H1 (cell line): Measurements from ENCODE around the gene C19orf53. TPM values are rescaled to one million over a fixed set of nuclear protein-coding genes. Genes with fewer than 3 reads are reported as not detected.
A peak's percentile ranks its signal among the peaks of the same experiment; 100 is the strongest.

Experiments used
- CTCF ChIA-PET: fragments of 300-600 bp; sonication (Branson Sonifier 250); formaldehyde crosslinking; loops from one replicate; lab custom pipeline; 2021; ENCODE audit not compliant: partially characterized antibody; lab: Charles Lee
- POLR2A ChIA-PET: fragments of 300-600 bp; sonication (Branson Sonifier 250); formaldehyde crosslinking; loops from one replicate; lab custom pipeline; 2021; ENCODE audit warnings: inconsistent platforms; ENCODE audit not compliant: partially characterized antibody; lab: Charles Lee
- DNase-seq, 2 experiments: peaks; one replicate each; pipeline versions ENCODE4 v3.0.0 to v3.0.0-alpha.2; 2010 to 2022; ENCODE audit warnings: low spot score in 2 of 2, low read depth in 1 of 2, mixed read lengths in 1 of 2
- FAIRE-seq: peaks from 2 replicates; lab custom pipeline; 2011; peaks lifted over from hg19 to GRCh38; lab: Jason Lieb, UNC
- H2AFZ ChIP-seq: 2 replicates; pipeline ENCODE4 v1.8.1; 2012; ENCODE audit warnings: low read length, inconsistent platforms
- H2AK5ac ChIP-seq: 2 replicates; pipeline ENCODE4 v1.6.1; 2013; ENCODE audit warnings: low read depth, low read length
- H2BK120ac ChIP-seq: replicated peaks from 2 replicates; pipeline ENCODE3; 2013; ENCODE audit warnings: low read depth, low read length, inconsistent platforms
- H2BK12ac ChIP-seq: 2 replicates; pipeline ENCODE4 v1.6.1; 2013; ENCODE audit warnings: low read depth, low read length
- H2BK15ac ChIP-seq: 2 replicates; pipeline ENCODE4 v1.6.1; 2013; ENCODE audit warnings: low read length
- H2BK20ac ChIP-seq: 2 replicates; pipeline ENCODE4 v1.6.1; 2013; ENCODE audit warnings: low read length
- H2BK5ac ChIP-seq: 2 replicates; pipeline ENCODE4 v1.6.1; 2013; ENCODE audit warnings: low read depth, low read length
- H3K14ac ChIP-seq: 2 replicates; pipeline ENCODE4 v1.6.1; 2013; ENCODE audit warnings: inconsistent platforms; ENCODE audit not compliant: insufficient read length
- H3K18ac ChIP-seq: 2 replicates; pipeline ENCODE4 v1.6.1; 2013; ENCODE audit warnings: low read length; ENCODE audit errors: extremely low read depth
- H3K23ac ChIP-seq: 2 replicates; pipeline ENCODE4 v1.6.1; 2013; ENCODE audit warnings: inconsistent platforms; ENCODE audit not compliant: insufficient read length
- H3K23me2 ChIP-seq: 2 replicates; pipeline ENCODE4 v1.6.1; 2013; ENCODE audit warnings: low read depth, low read length
- H3K27ac ChIP-seq: 2 replicates; pipeline ENCODE4 v1.6.1; 2011; ENCODE audit warnings: low read depth, low read length, inconsistent platforms
- H3K27me3 ChIP-seq, 4 experiments: replicated peaks in 1 of 4; 1 replicate in 1 of 4; 2 replicates in 3 of 4; pipeline versions ENCODE4 v1.6.1 to v1.8.1; 2011 to 2013; ENCODE audit warnings: low read length in 3 of 4, mild to moderate bottlenecking in 3 of 4, inconsistent platforms in 2 of 4, mixed read lengths in 2 of 4, moderate library complexity in 1 of 4; ENCODE audit not compliant: control insufficient read depth in 3 of 4, insufficient read depth in 3 of 4; ENCODE audit errors: extremely low read depth in 1 of 4
- H3K36me3 ChIP-seq, 4 experiments: 2 replicates each; pipeline versions ENCODE4 v1.6.1 to v1.8.1; 2011 to 2013; ENCODE audit warnings: mild to moderate bottlenecking in 4 of 4, low read length in 3 of 4, moderate library complexity in 2 of 4, control low read depth in 1 of 4, inconsistent platforms in 1 of 4; ENCODE audit not compliant: insufficient read depth in 4 of 4, control insufficient read depth in 2 of 4
- H3K4ac ChIP-seq: replicated peaks from 2 replicates; pipeline ENCODE3; 2013; ENCODE audit warnings: low read length, low read depth, mixed read lengths, inconsistent platforms; ENCODE audit not compliant: insufficient read length
- H3K4me1 ChIP-seq, 4 experiments: replicated peaks in 1 of 4; 1 replicate in 1 of 4; 2 replicates in 3 of 4; pipeline versions ENCODE4 v1.6.1 to v1.8.1; 2011 to 2013; ENCODE audit warnings: low read length in 3 of 4, inconsistent platforms in 2 of 4, mixed read lengths in 1 of 4; ENCODE audit not compliant: insufficient read depth in 4 of 4, control insufficient read depth in 3 of 4
- H3K4me2 ChIP-seq, 2 experiments: 2 replicates each; pipeline versions ENCODE4 v1.6.1 to v1.8.1; 2011 to 2013; ENCODE audit warnings: low read depth in 2 of 2, low read length in 2 of 2, control low read depth in 1 of 2, inconsistent platforms in 1 of 2, mild to moderate bottlenecking in 1 of 2; ENCODE audit not compliant: insufficient read depth in 1 of 2
- H3K4me3 ChIP-seq, 4 experiments: fragments of 200-600, 300-600 bp in 1 of 4; sonication (generic), shearing (Covaris generic), sonication (Bioruptor Twin) in 1 of 4; 2 replicates each; pipeline versions ENCODE4 v1.5.1 to v1.8.1; 2011 to 2016; ENCODE audit warnings: low read length in 4 of 4, low read depth in 3 of 4, control low read depth in 2 of 4, inconsistent platforms in 2 of 4, mild to moderate bottlenecking in 2 of 4, mixed read lengths in 1 of 4, moderate library complexity in 1 of 4; ENCODE audit not compliant: insufficient read depth in 2 of 4; ENCODE audit errors: extremely low read depth in 1 of 4
- H3K56ac ChIP-seq: replicated peaks from 2 replicates; pipeline ENCODE3; 2013; ENCODE audit warnings: low read depth, mild to moderate bottlenecking, mixed read lengths, low read length, inconsistent platforms; ENCODE audit not compliant: insufficient read length
- H3K79me1 ChIP-seq: 2 replicates; pipeline ENCODE4 v1.6.1; 2013; ENCODE audit warnings: low read depth, low read length, control low read depth
- H3K79me2 ChIP-seq, 2 experiments: 2 replicates each; pipeline versions ENCODE4 v1.6.1 to v1.8.1; 2012 to 2013; ENCODE audit warnings: low read length in 2 of 2, mild to moderate bottlenecking in 2 of 2, inconsistent platforms in 1 of 2; ENCODE audit not compliant: insufficient read depth in 2 of 2, control insufficient read depth in 1 of 2
- H3K9ac ChIP-seq, 4 experiments: replicated peaks in 1 of 4; 1 replicate in 1 of 4; 2 replicates in 3 of 4; pipeline versions ENCODE4 v1.6.1 to v1.8.1; 2011 to 2013; ENCODE audit warnings: low read depth in 3 of 4, low read length in 3 of 4, control low read depth in 2 of 4, mild to moderate bottlenecking in 2 of 4, moderate library complexity in 2 of 4, inconsistent platforms in 1 of 4; ENCODE audit errors: extremely low read depth in 1 of 4
- H3K9me3 ChIP-seq, 2 experiments: 2 replicates each; pipeline versions ENCODE4 v1.6.1 to v1.8.1; 2012 to 2013; ENCODE audit warnings: mild to moderate bottlenecking in 2 of 2, moderate library complexity in 2 of 2, control low read depth in 1 of 2, inconsistent platforms in 1 of 2, low read depth in 1 of 2, low read length in 1 of 2, mixed read lengths in 1 of 2; ENCODE audit not compliant: insufficient read depth in 2 of 2
- H4K20me1 ChIP-seq, 2 experiments: replicated peaks in 1 of 2; 2 replicates each; pipeline versions ENCODE3 to v1.8.1; 2011 to 2013; ENCODE audit warnings: inconsistent platforms in 2 of 2, low read length in 2 of 2, mild to moderate bottlenecking in 1 of 2; ENCODE audit not compliant: insufficient read depth in 2 of 2, control insufficient read depth in 1 of 2
- H4K5ac ChIP-seq: 2 replicates; pipeline ENCODE4 v1.6.1; 2013; ENCODE audit warnings: low read length, low read depth, mixed read lengths, inconsistent platforms; ENCODE audit not compliant: insufficient read length
- H4K8ac ChIP-seq: 2 replicates; pipeline ENCODE4 v1.8.0; 2013; ENCODE audit warnings: mild to moderate bottlenecking, moderate library complexity, low read length, inconsistent platforms; ENCODE audit not compliant: insufficient read depth; ENCODE audit errors: extremely low read depth
- H4K91ac ChIP-seq: replicated peaks from 2 replicates; pipeline ENCODE3; 2013; ENCODE audit warnings: low read length, mixed read lengths, inconsistent platforms; ENCODE audit not compliant: insufficient read length
- EGR1 ChIP-seq: IDR thresholded peaks from 2 replicates; pipeline ENCODE4 v1.6.1; 2011; ENCODE audit warnings: low read depth, low read length, borderline replicate concordance
- EZH2 ChIP-seq: fragments of 200-600 bp; sonication (generic); IDR thresholded peaks from 2 replicates; pipeline ENCODE4 v1.7.1; 2012; ENCODE audit warnings: low read depth, mild to moderate bottlenecking, moderate library complexity, low read length, inconsistent platforms; ENCODE audit not compliant: severe bottlenecking
- FOSL1 ChIP-seq: IDR thresholded peaks from 2 replicates; pipeline ENCODE4 v1.6.1; 2011; ENCODE audit warnings: mild to moderate bottlenecking, low read depth, low read length, moderate library complexity; ENCODE audit not compliant: insufficient read depth
- JUN ChIP-seq: IDR thresholded peaks from 2 replicates; pipeline ENCODE4 v1.6.1; 2011; ENCODE audit warnings: low read depth, mild to moderate bottlenecking, improper control_type of control experiment, low read length
- KDM4A ChIP-seq: IDR thresholded peaks from one replicate; pipeline ENCODE4 v1.7.1; 2012; ENCODE audit warnings: low read depth, mild to moderate bottlenecking, moderate library complexity, low read length, inconsistent platforms; ENCODE audit not compliant: severe bottlenecking
- PHF8 ChIP-seq: fragments of 200-600 bp; sonication (generic); conservative IDR thresholded peaks from 2 replicates; pipeline ENCODE4 v1.7.1; 2012; ENCODE audit warnings: low read depth, mild to moderate bottlenecking, inconsistent platforms, low read length, moderate library complexity
- POLR2A ChIP-seq, 2 experiments: IDR thresholded peaks; 1 replicate in 1 of 2; 2 replicates in 1 of 2; pipeline ENCODE4 v1.6.1; 2011; ENCODE audit warnings: low read depth in 2 of 2, low read length in 2 of 2, mild to moderate bottlenecking in 2 of 2; ENCODE audit errors: control extremely low read depth in 1 of 2
- RAD21 ChIP-seq, 2 experiments: IDR thresholded peaks in 1 of 2; conservative IDR thresholded peaks in 1 of 2; 2 replicates each; pipeline ENCODE4 v1.6.1; 2011; ENCODE audit warnings: low read depth in 2 of 2, low read length in 2 of 2, improper control_type of control experiment in 1 of 2, inconsistent platforms in 1 of 2, mild to moderate bottlenecking in 1 of 2, moderate library complexity in 1 of 2
- RBBP5 ChIP-seq: IDR thresholded peaks from 2 replicates; pipeline ENCODE4 v1.7.1; 2012; ENCODE audit warnings: low read depth, mild to moderate bottlenecking, inconsistent platforms, low read length, moderate library complexity, borderline replicate concordance
- RFX5 ChIP-seq: IDR thresholded peaks from 2 replicates; pipeline ENCODE4 v1.6.1; 2011; ENCODE audit warnings: low read depth, low read length, improper control_type of control experiment, borderline replicate concordance
- SP4 ChIP-seq: IDR thresholded peaks from 2 replicates; pipeline ENCODE4 v1.6.1; 2012; ENCODE audit warnings: low read length, inconsistent platforms
- SUZ12 ChIP-seq: fragments of 200-600 bp; sonication (generic); IDR thresholded peaks from 2 replicates; pipeline ENCODE4 v1.6.1; 2012; ENCODE audit warnings: mild to moderate bottlenecking, inconsistent platforms, low read length, moderate library complexity, mixed read lengths
- WGBS, 2 experiments: shearing (Covaris generic) in 1 of 2; methylation state at CpG; one replicate each; pipeline versions ENCODE4 v1.1.6 to v1.1.7; 2013 to 2015; ENCODE audit warnings: low lambda C conversion rate in 2 of 2, mixed read lengths in 2 of 2, inconsistent platforms in 1 of 2, low coverage in 1 of 2, missing lambda C conversion rate in 1 of 2; ENCODE audit not compliant: insufficient replicate concordance in 2 of 2, insufficient coverage in 1 of 2, insufficient read length in 1 of 2; ENCODE audit errors: extremely low coverage in 1 of 2, missing lambda C conversion rate in 1 of 2; 5-methylcytosine and 5-hydroxymethylcytosine counted together
- polyA plus RNA-seq, 7 experiments: library from polyadenylated mRNA; depleted of rRNA in 3 of 7; stranded (reverse) in 5 of 7; unstranded in 2 of 7; fragments of >200 nt in 5 of 7; fragments of 200-250 nt in 2 of 7; gene quantifications; 1 replicate in 5 of 7; 2 replicates in 1 of 7; 4 replicates in 1 of 7; pipeline versions ENCODE4 v1.2.1 to v1.2.3, GENCODE V29; 2011 to 2013; ENCODE audit warnings: missing spikeins in 2 of 7, mixed read lengths in 2 of 7
- total RNA-seq: library from RNA; stranded (reverse); fragmentation: NEBNext Ultra II Directional; extraction: Animal tissue kit (Norgen Biotek cat#: 25700); gene quantifications from 2 replicates; pipeline ENCODE4 v1.2.1, GENCODE V29; 2021

C19orf53 gene
- total and polyA plus RNA-seq, 2 of the 8 experiments (the other 6 are each of a cell fraction or from before 2014, with no cell fraction given), result 104 to 169 TPM

GRCh38 chr19:13757805-13758772, 16.2 kb upstream of the C19orf53 start:
- WGBS, 2 experiments, result 88% methylated on average over 15 of the region's 15 CpGs; no CpG with 5 or more reads in 1 of the 2 experiments
- H2AK5ac ChIP-seq, result no peak overlapping the region
- no peak overlapping the region for H2BK5ac ChIP-seq
- no peak overlapping the region for H4K5ac ChIP-seq
- H3K18ac ChIP-seq, result no peak overlapping the region
- DNase-seq, result no peak
- no peak overlapping the region for H3K9ac ChIP-seq
- no peaks in the 10 kb centered on the region for H3K9me3 ChIP-seq
- H3K4me2 ChIP-seq, result no peak overlapping the region
- H3K23me2 ChIP-seq, result no peaks in the 10 kb centered on the region
- ChIA-PET CTCF (interaction anchor here (1.3 kb wide), 1 partner anchor 8 kb away, joined by 3 read pairs; no protein-coding TSS in a partner anchor), POLR2A (no interaction called here)
- H3K79me1 ChIP-seq, result no peaks in the 10 kb centered on the region
- no peaks in the 10 kb centered on the region for H3K27me3 ChIP-seq
- H3K23ac ChIP-seq, result no peak overlapping the region
- H2AFZ ChIP-seq, result no peak overlapping the region
- H3K79me2 ChIP-seq, result no peaks in the 10 kb centered on the region
- no peak overlapping the region for H3K4ac ChIP-seq
- no peak overlapping the region for H3K14ac ChIP-seq
- H3K27ac ChIP-seq, result no peak overlapping the region
- no peaks in the 10 kb centered on the region for H3K4me1 ChIP-seq
- H3K56ac ChIP-seq, result no peak overlapping the region
- no peak overlapping the region for H2BK120ac ChIP-seq
- no peak overlapping the region for H3K4me3 ChIP-seq
- peaks cover 4 to 62% (median 19%) of the 10 kb centered on the region in 4 experiments; a peak in 6 of 8 replicates for H3K36me3 ChIP-seq
- H2BK20ac ChIP-seq, result no peak overlapping the region
- H4K20me1 ChIP-seq, result peaks cover 0 to 6% of the 10 kb centered on the region in 2 experiments
- H2BK15ac ChIP-seq, result no peak overlapping the region
- peak overlapping the region; percentile 31; the same call in 1 of the 2 replicates for H4K8ac ChIP-seq
- FAIRE-seq, result no peak
- H2BK12ac ChIP-seq, result no peak overlapping the region
- H4K91ac ChIP-seq, result no peak overlapping the region
- no peak for TF ChIP-seq EGR1
- no peak for TF ChIP-seq RFX5
- TF ChIP-seq RAD21 (IDR thresholded peaks at IDR 0.05 in 1 of 2, conservative IDR thresholded peaks at IDR 0.05 in 1 of 2; ENCODE audit: low read depth in 2 of 2, low read length in 2 of 2), result no peak
- TF ChIP-seq POLR2A (IDR thresholded peaks at IDR 0.05; ENCODE audit: control extremely low read depth in 1 of 2, low read depth in 2 of 2, low read length in 2 of 2), result no peak
- TF ChIP-seq PHF8, result no peak
- no peak for TF ChIP-seq FOSL1
- TF ChIP-seq SP4, result no peak
- no peak for TF ChIP-seq JUN
- no peak for TF ChIP-seq SUZ12
- no peak for TF ChIP-seq EZH2
- TF ChIP-seq RBBP5, result no peak
- TF ChIP-seq KDM4A, result no peak
